NCI-H1930 (cell line): ENCODE results near the gene FIGN.

Experiments used
- DNase-seq, 2 experiments: peaks; one replicate each; lab custom pipeline; 2025; lab: John Stamatoyannopoulos, UW

The FIGN gene

GRCh38 chr2:163611557-163611906 is 124.3 kb downstream of the FIGN start:
- DNase-seq: no peak

DNA sequence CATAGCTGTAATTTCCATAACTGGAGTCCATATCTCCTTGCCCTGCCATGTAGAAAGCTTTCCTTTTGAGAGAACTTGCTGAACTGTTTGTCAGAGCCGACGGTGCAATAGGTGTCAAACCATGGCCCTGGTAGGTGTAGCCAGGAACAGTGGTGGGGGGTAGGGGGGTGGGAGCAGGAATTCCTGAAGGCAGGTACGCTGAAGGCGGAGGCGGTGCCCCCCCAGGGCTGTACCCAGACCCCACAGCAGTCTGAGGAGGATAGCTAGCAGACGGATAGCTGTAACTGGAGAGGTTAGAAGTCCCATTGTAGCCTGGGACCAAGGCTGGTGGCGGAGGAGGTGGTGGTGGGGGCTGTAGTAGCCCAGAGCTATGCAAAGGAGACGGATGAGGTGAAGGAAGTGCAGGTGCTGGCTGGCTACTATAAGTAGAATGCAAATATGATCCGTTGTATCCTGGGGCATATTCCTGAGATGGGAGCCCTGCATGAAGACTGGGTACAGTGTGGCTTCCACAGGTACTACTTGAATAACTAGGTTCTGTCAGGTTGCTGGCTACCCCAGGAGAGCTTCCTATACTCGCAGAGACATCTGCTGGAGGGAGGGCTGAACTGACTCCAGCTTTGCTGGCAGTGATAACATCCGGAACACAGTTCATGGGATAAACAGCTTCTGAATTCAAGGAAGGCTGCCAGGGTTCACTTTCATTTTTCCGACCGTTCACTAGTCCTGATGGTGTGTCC is 124.8 kb downstream of the FIGN start:
- DNase-seq: peak; percentile 10 to 12

GRCh38 chr2:163607630-163608029 is 128.2 kb downstream of the FIGN start:
- DNase-seq: no peak

DNA sequence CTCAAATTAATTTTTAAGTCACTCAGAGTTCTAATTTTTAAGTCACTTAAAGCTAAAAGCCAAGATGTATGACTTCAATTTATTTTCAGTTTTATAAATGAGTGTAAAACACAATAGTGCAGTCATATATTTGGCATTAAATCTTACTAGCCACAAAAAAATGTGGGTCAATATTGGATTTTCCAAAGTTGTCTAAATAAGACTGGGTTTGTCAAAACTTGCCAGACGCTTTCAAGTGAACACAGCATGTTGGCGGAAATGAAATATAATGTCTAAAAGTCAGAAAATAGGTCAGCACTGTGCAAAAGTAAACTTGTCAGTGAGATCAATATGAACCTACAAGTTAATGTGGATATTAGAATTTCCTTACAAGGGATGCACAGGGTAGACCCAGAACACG is 128.9 kb downstream of the FIGN start:
- DNase-seq: no peak

- no peak for DNase-seq
These were observed 130.0 kb downstream of the FIGN start for GRCh38 chr2:163605779-163606178.

- DNase-seq: no peak
These were observed 130.8 kb downstream of the FIGN start for GRCh38 chr2:163604941-163605555.

GRCh38 chr2:163602196-163602595 is 133.6 kb downstream of the FIGN start:
- no peak for DNase-seq

DNA sequence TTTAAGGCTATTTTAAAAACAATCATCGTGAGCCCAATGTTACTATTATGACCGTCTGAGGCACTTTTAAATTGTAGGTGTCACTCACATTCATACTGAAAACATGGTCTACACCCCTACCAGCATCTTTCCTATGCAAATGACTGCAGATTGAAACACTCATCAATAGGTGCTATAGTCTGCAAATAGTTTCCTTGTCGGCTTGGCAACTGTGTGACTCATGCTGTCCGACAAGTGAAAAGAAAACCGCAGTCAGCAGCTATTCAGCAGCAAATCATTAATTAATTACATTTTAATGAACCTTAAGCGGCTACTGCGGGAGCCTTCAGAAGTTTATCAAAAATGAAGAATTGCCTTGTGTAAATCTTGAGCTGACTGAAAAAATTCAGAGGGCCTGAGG is 134.4 kb downstream of the FIGN start:
- no peak for DNase-seq

GRCh38 chr2:163600801-163601200 is 135.0 kb downstream of the FIGN start:
- no peak for DNase-seq

GRCh38 chr2:163595028-163595427 is 140.8 kb downstream of the FIGN start:
- no peak for DNase-seq

DNA sequence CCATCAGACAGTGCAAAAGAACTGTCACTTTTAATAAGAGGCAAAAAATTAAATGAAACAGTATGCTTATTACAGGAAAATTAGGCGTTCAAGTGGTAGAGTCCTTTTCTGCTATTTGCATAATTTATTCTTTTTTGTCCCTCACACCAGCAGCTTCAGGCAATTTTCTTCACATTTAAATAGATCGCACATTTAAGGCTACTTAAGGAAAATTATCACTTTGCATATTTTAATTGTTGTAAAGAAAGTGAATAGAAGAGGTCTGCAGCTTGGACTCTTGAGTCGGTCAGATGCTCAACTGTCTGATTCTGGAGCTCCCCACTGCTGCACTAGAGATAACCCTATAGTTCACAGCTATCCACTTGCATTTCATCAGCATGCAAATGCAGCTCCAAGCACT is 141.3 kb downstream of the FIGN start:
- DNase-seq: no peak

DNA sequence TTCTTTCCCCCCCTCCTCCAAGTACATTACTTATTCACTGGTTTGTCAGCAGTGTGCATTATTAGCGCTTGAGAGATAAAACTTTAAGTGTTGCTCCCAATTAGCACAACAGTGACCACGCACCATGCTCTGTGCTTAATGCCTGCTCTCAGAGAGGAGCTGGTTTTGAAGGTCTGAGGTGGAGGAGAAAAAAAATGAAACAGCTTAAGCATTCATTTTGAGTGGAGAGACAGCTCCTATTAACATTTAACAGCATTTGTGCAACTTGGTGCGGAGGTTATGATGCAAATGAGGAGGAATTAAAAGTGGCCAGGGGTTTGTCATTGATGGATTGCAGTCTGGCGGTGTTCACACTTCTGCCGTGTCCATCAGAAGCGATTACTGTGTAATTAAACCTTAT is 141.8 kb downstream of the FIGN start:
- no peak for DNase-seq

GRCh38 chr2:163592954-163593622 is 142.7 kb downstream of the FIGN start:
- DNase-seq: no peak

- DNase-seq: no peak
These were observed 144.3 kb downstream of the FIGN start for GRCh38 chr2:163591461-163591860.

DNA sequence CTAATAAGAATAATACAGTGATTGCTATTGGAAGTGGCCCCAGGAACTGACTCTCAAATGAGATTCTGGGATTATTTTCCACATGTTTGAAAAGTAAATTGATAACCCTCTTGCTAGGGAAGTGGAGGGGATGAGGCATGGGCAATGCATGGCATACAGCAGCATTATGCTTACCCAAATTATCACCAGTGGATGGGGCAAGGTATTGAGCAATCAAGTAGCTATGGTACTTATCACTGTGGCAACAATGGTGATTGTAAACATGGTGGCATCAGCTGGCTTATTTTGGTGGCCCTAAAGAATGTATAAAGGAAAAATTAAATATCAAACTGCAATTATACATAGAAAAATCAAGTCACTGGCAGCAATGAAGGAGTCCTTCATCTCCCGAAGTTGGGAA is 155.1 kb downstream of the FIGN start:
- DNase-seq: no peak

DNA sequence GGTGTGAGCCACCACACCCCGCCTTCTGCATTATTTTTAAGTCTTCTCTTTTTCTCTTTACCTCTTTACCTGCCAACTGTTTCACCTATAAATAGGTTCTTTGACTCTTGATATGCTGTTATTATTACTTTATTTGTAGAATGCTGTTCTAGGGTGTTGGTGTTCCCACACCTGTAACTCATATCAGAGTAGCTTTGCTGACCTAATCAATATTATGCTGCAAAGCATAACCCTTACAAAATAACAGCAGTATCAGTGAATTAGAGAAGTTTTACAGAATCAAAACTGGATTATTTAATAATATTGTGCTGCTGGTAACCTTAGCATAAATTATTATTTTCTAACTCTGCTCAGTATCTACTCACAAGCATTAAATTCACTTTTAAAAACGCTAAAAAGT is 161.5 kb downstream of the FIGN start:
- no peak for DNase-seq

GRCh38 chr2:163573652-163574051 is 162.2 kb downstream of the FIGN start:
- no peak for DNase-seq

GRCh38 chr2:163572850-163573249 is 163.0 kb downstream of the FIGN start:
- no peak for DNase-seq

- no peak for DNase-seq
These were observed 164.2 kb downstream of the FIGN start for GRCh38 chr2:163571423-163572102.

- no peak for DNase-seq
These were observed 165.4 kb downstream of the FIGN start for GRCh38 chr2:163570391-163570790.

DNA sequence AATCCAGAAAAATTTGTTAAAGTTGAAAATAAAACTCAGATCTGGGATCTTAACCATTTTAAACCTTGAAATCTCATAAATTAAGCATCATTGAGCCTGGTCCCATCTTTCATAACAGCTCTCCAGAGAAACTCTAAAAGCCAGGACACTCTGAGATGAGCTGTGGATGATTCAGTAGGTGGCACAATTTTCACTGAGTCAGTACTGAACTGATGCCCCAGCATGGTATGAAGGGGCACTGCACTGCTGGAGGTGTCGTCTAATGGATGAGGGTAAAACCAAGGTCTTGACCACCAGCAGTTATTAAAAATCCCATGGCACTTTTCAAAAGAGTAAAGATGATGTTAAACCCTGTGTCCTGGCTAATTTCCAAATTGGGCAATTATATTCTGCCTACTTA is 170.6 kb downstream of the FIGN start:
- no peak for DNase-seq

DNA sequence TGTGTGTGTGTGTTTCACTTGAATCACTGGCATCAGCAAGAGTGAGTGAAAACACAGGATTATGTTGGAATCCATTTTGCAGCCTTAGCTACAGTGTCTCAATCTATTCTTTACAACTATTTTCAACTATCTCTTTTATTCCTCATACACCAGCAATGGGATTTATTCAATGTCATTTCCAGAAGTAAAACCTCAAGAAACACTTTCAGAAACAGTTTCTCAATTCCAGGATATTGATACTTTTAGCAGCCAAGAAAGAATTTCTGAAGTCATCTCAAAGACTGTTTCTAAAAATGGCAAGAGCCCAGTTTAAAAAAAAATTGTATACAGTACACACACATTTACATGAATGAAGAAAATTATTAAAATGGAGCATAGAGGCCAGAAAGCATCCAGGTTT is 171.6 kb downstream of the FIGN start:
- DNase-seq: no peak

DNA sequence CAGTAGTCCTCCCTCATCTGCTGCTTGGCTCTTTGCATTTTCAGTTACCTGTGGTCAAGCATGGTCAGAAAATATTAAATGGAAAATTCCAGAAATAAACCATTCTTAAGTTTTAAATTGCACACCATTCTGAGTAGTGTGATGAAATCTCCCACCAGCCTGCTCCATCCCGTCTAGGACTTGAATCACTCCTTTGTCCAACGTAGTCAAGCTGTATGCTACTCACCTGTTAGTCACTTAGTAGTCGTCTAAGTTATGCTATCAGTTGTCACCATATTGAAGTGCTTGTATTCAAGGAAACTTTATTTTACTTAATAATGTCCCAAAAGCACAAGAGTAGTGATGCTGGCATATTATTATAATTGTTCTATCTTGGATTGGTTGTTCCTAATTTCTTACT is 172.5 kb downstream of the FIGN start:
- no peak for DNase-seq
